IMR-90 (cell line): ENCODE measurements around the gene KDM8. TPM values are rescaled to one million over a fixed set of nuclear protein-coding genes. Genes with fewer than 3 reads are reported as not detected.

Experiments
- ATAC-seq: fragments of 200-7000 bp; cut with Tn5 transposase; 2 replicates; pipeline ENCODE4 v1.9.1; 2020; ENCODE audit warnings: low read depth, mild to moderate bottlenecking, moderate library complexity
- BruUV-seq: library from RNA; stranded (reverse); fragments of 400-500 nt; replicated peaks from 2 replicates; lab custom pipeline; 2021; lab: Mats Ljungman, UMichigan
- CTCF ChIA-PET: fragments of 300-600 bp; formaldehyde crosslinking; extraction: SDS; loops from one replicate; lab custom pipeline; 2021; ENCODE audit warnings: antibody characterized with exemption; lab: Yijun Ruan, JAX
- POLR2A ChIA-PET: fragments of 300-600 bp; sonication (Branson Sonifier 250); formaldehyde crosslinking; loops from one replicate; lab custom pipeline; 2022; ENCODE audit warnings: antibody characterized with exemption; ENCODE audit not compliant: unreplicated experiment; lab: Charles Lee
- DNase-seq: peaks from one replicate; pipeline ENCODE4 v3.0.0; 2013
- H2AFZ ChIP-seq: replicated peaks from 2 replicates; pipeline ENCODE3; 2013; ENCODE audit warnings: low read length, mild to moderate bottlenecking; ENCODE audit not compliant: poor library complexity
- H2AK5ac ChIP-seq: 2 replicates; pipeline ENCODE4 v1.6.1; 2013; ENCODE audit warnings: low read depth, low read length, inconsistent platforms
- H2AK9ac ChIP-seq: replicated peaks from 2 replicates; pipeline ENCODE3; 2013; ENCODE audit warnings: mild to moderate bottlenecking, low read depth, low read length, moderate library complexity; ENCODE audit not compliant: poor library complexity
- H2BK120ac ChIP-seq: 2 replicates; pipeline ENCODE4 v1.6.1; 2013; ENCODE audit warnings: low read depth, low read length, inconsistent platforms
- H2BK15ac ChIP-seq: 3 replicates; pipeline ENCODE4 v1.6.1; 2013; ENCODE audit warnings: low read depth, low read length, inconsistent platforms
- H2BK20ac ChIP-seq: 2 replicates; pipeline ENCODE4 v1.6.1; 2013; ENCODE audit warnings: low read depth, mild to moderate bottlenecking, inconsistent platforms, low read length, moderate library complexity
- H2BK5ac ChIP-seq: 2 replicates; pipeline ENCODE4 v1.6.1; 2013; ENCODE audit warnings: mild to moderate bottlenecking, low read depth, low read length, inconsistent platforms; ENCODE audit not compliant: poor library complexity, severe bottlenecking
- H3K14ac ChIP-seq: replicated peaks from 2 replicates; pipeline ENCODE4 v1.6.1; 2013; ENCODE audit warnings: low read depth, low read length, inconsistent platforms
- H3K18ac ChIP-seq: 2 replicates; pipeline ENCODE4 v1.6.1; 2013; ENCODE audit warnings: low read depth, low read length, control low read depth
- H3K23ac ChIP-seq: 2 replicates; pipeline ENCODE4 v1.6.1; 2013; ENCODE audit warnings: low read depth, low read length, inconsistent platforms
- H3K27ac ChIP-seq: 2 replicates; pipeline ENCODE4 v1.5.1; 2013; ENCODE audit warnings: mild to moderate bottlenecking, control low read depth, low read length; ENCODE audit not compliant: insufficient read depth
- H3K27me3 ChIP-seq: 2 replicates; pipeline ENCODE4 v1.6.1; 2013; ENCODE audit warnings: low read length; ENCODE audit not compliant: control insufficient read depth, insufficient read depth
- H3K36me3 ChIP-seq: 2 replicates; pipeline ENCODE4 v1.6.1; 2013; ENCODE audit warnings: low read length, mixed read lengths; ENCODE audit not compliant: control insufficient read depth, insufficient read depth
- H3K4ac ChIP-seq: 2 replicates; pipeline ENCODE4 v1.6.1; 2013; ENCODE audit warnings: low read depth, low read length, inconsistent platforms
- H3K4me1 ChIP-seq: 2 replicates; pipeline ENCODE4 v1.6.1; 2013; ENCODE audit warnings: low read length, mixed read lengths; ENCODE audit not compliant: control insufficient read depth, insufficient read depth
- H3K4me2 ChIP-seq: 2 replicates; pipeline ENCODE4 v1.6.1; 2013; ENCODE audit warnings: low read depth, mild to moderate bottlenecking, control low read depth, low read length, moderate library complexity
- H3K4me3 ChIP-seq: 2 replicates; pipeline ENCODE4 v1.5.1; 2013; ENCODE audit warnings: low read depth, mild to moderate bottlenecking, control low read depth, low read length, moderate library complexity; ENCODE audit not compliant: insufficient read depth
- H3K56ac ChIP-seq: 2 replicates; pipeline ENCODE4 v1.6.1; 2013; ENCODE audit warnings: low read length, inconsistent platforms; ENCODE audit not compliant: insufficient read depth; ENCODE audit errors: extremely low read depth
- H3K79me1 ChIP-seq, 2 experiments: 2 replicates each; pipeline ENCODE4 v1.6.1; 2013; ENCODE audit warnings: low read length in 2 of 2, inconsistent platforms in 1 of 2, low read depth in 1 of 2
- H3K9ac ChIP-seq: 2 replicates; pipeline ENCODE4 v1.6.1; 2013; ENCODE audit warnings: low read depth, low read length, control low read depth
- H3K9me1 ChIP-seq: 2 replicates; pipeline ENCODE4 v1.6.1; 2013; ENCODE audit warnings: low read length, inconsistent platforms; ENCODE audit not compliant: insufficient read depth
- H3K9me3 ChIP-seq: 2 replicates; pipeline ENCODE4 v1.6.1; 2013; ENCODE audit warnings: low read length; ENCODE audit not compliant: control insufficient read depth, insufficient read depth
- H4K20me1 ChIP-seq: 2 replicates; pipeline ENCODE4 v1.6.1; 2013; ENCODE audit warnings: low read length, inconsistent platforms; ENCODE audit not compliant: insufficient read depth
- H4K5ac ChIP-seq: 2 replicates; pipeline ENCODE4 v1.6.1; 2013; ENCODE audit warnings: mild to moderate bottlenecking, low read depth, low read length, control low read depth
- H4K8ac ChIP-seq, 2 experiments: 2 replicates each; pipeline ENCODE4 v1.6.1; 2013; ENCODE audit warnings: low read depth in 2 of 2, low read length in 2 of 2, control low read depth in 1 of 2, inconsistent platforms in 1 of 2
- H4K91ac ChIP-seq: 2 replicates; pipeline ENCODE4 v1.6.1; 2013; ENCODE audit warnings: low read depth, low read length, inconsistent platforms; ENCODE audit not compliant: insufficient read depth
- BHLHE40 ChIP-seq: fragments of 150-350 bp; IDR thresholded peaks from 2 replicates; pipeline ENCODE4 v1.6.1; 2016; ENCODE audit warnings: mild to moderate bottlenecking, low read depth, low read length
- NFE2L2 ChIP-seq: fragments of 150-350 bp; IDR thresholded peaks from 2 replicates; pipeline ENCODE4 v1.6.1; 2016; ENCODE audit warnings: low read depth, mild to moderate bottlenecking, low read length
- RFX5 ChIP-seq: IDR thresholded peaks from 2 replicates; pipeline ENCODE4 v1.8.0; 2012; ENCODE audit warnings: low read depth, mild to moderate bottlenecking, low read length, moderate library complexity
- WGBS, 2 experiments: methylation state at CpG; one replicate each; pipeline versions ENCODE4 v1.1.5 to v1.1.7; 2013; ENCODE audit warnings: missing lambda C conversion rate in 2 of 2; ENCODE audit not compliant: insufficient read length in 1 of 2; ENCODE audit errors: extremely low coverage in 2 of 2; 5-methylcytosine and 5-hydroxymethylcytosine counted together
- dilution Hi-C: fragments of 300-500 bp; cut with HindIII; formaldehyde crosslinking; loops from one replicate; pipeline ENCODE4 v1.14.3; 2018; ENCODE audit warnings: low sequenced_read_pairs; ENCODE audit not compliant: unreplicated experiment
- in situ Hi-C: fragments of 300-500 bp; cut with MboI; formaldehyde crosslinking; loops from 3 replicates; pipeline ENCODE4 v1.14.3; 2019; ENCODE audit warnings: low sequenced_read_pairs, inconsistent platforms, mixed read lengths
- intact Hi-C: fragments of 100-400 bp; cut with micrococcal nuclease; formaldehyde crosslinking; loops from 2 replicates; pipeline ENCODE4 v1.10.0; 2022
- polyA plus RNA-seq, 3 experiments: library from polyadenylated mRNA; depleted of rRNA; stranded (reverse); fragments of >200 nt; gene quantifications; 2 replicates each; pipeline ENCODE4 v1.2.3, GENCODE V29; 2012; ENCODE audit warnings: low replicate concordance in 1 of 3
- total RNA-seq: library from RNA; depleted of rRNA; stranded (reverse); fragments of >200 nt; gene quantifications from 2 replicates; pipeline ENCODE4 v1.2.3, GENCODE V29; 2012

The KDM8 gene
- total and polyA plus RNA-seq, 2 of the 4 experiments (the other 2 are of a cell fraction), result 3.2 to 3.8 TPM

DNA sequence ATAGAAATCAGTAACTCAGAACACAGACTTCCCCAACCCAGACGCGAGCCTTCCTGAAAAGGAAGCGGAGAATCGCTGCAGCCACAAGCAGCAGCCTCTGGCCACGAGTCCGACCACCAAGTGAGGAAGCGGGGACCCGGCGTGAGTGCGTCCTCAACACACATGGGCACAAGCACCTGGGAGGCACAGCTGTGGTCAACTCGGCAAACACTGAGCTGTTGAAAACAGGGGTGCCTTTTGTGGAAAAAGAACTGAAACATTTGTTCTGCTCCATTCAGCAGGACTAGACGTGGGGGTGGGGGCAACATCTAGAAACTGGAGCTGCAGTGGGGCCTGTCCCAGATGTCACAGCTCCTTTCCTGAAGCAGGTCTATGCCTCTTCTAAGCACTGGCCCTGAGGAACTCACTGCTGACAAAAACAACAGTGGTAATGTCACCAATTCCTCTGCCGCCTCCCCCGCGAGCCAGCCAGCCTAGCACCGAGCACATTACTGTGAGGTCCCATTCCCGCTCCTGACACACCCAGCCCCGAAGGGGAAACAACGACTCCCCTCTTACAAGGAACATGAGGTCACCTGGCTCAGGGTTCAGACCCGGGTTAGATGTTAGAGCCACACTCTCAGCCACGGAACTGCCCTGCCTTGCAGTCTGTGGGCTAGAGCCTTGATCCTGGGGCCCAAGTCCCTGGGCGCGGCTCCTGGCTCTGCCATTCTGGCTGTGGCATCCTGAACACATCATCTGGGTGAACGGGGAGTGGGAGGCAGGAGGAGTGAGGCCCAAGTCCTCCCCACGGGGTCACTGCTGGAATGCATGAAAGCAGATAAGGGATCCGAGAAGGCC lies 29.0 kb downstream of the KDM8 start:
- Histone ChIP-seq H3K18ac (no peak overlapping the region), H3K27me3 (no peaks in the 10 kb centered on the region), H3K56ac (no peak overlapping the region), H2BK15ac (no peak overlapping the region), H3K9ac (no peak overlapping the region), H2AK9ac (peak overlapping the region; percentile 23), H3K4me3 (no peak overlapping the region), H2BK5ac (no peak overlapping the region), H3K9me1 (peaks cover 13% of the 10 kb centered on the region), H2BK20ac (no peak overlapping the region), H3K36me3 (peaks cover 29% of the 10 kb centered on the region), H2AK5ac (peak overlapping the region; percentile 38; the same call in 1 of the 2 replicates), H3K23ac (no peak overlapping the region), H3K79me1 (peaks cover 5 to 27% of the 10 kb centered on the region in 2 experiments; a peak in 3 of 4 replicates), H3K4me1 (peaks cover 10% of the 10 kb centered on the region), H4K20me1 (no peaks in the 10 kb centered on the region), H4K8ac (0 out of 4 replicates have a peak overlapping the region, but pooled peaks of 1 of the 2 experiments have one; percentile 31), H3K27ac (no peak overlapping the region), H2BK120ac (peak overlapping the region; percentile 41; the same call in 1 of the 2 replicates), H3K9me3 (no peaks in the 10 kb centered on the region), H3K14ac (no peak overlapping the region), H2AFZ (peak overlapping the region; percentile 8), H4K91ac (no peak overlapping the region; the same call in 1 of the 2 replicates), H4K5ac (no peak overlapping the region), H3K4me2 (no peak overlapping the region), H3K4ac (0 out of 2 replicates have a peak overlapping the region, but pooled peaks have one; percentile 7)
- CTCF ChIA-PET, result interaction anchor here (0.6 to 1.1 kb wide), 2 partner anchors 123 to 176 kb away, joined by 3 read pairs; no protein-coding TSS in a partner anchor
- WGBS, 2 experiments, result 96% methylated on average over 15 of the region's 26 CpGs; no CpG with 5 or more reads in 1 of the 2 experiments
- intact Hi-C loops, result no loop called here
- ATAC-seq (no peak), DNase-seq (no peak)
- BruUV-seq, result no TSS peak
- in situ Hi-C loops, result loop anchor here (5.0 kb wide), 2 partner anchors 140 to 220 kb away; no protein-coding TSS in a partner anchor
- POLR2A ChIA-PET, result no interaction called here
- TF ChIP-seq RFX5, result no peak
- no peak for TF ChIP-seq NFE2L2
- TF ChIP-seq BHLHE40, result no peak
- dilution Hi-C loops, result no loop called here
